ENCODE measurements around the gene UBAC2.

The UBAC2 gene

GRCh38 chr13:99320693-99321481, 120.2 kb downstream of the UBAC2 start:
- TF ChIP-seq, protein P1, sequence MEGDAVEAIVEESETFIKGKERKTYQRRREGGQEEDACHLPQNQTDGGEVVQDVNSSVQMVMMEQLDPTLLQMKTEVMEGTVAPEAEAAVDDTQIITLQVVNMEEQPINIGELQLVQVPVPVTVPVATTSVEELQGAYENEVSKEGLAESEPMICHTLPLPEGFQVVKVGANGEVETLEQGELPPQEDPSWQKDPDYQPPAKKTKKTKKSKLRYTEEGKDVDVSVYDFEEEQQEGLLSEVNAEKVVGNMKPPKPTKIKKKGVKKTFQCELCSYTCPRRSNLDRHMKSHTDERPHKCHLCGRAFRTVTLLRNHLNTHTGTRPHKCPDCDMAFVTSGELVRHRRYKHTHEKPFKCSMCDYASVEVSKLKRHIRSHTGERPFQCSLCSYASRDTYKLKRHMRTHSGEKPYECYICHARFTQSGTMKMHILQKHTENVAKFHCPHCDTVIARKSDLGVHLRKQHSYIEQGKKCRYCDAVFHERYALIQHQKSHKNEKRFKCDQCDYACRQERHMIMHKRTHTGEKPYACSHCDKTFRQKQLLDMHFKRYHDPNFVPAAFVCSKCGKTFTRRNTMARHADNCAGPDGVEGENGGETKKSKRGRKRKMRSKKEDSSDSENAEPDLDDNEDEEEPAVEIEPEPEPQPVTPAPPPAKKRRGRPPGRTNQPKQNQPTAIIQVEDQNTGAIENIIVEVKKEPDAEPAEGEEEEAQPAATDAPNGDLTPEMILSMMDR (IDR thresholded peaks at IDR 0.05; ENCODE audit: low read depth, low read length) = no peak
- Histone ChIP-seq H3K4me3 (ENCODE audit: low read depth, low read length) (no peak overlapping the region), H3K9me3 (ENCODE audit: severe bottlenecking) (no peaks in the 10 kb centered on the region), H3K27ac (no peak overlapping the region), H3K27me3 (ENCODE audit: insufficient read depth, low read depth, severe bottlenecking) (no peaks in the 10 kb centered on the region), H3K36me3 (peaks cover 22% of the 10 kb centered on the region)
- DNase-seq = no peak

DNA sequence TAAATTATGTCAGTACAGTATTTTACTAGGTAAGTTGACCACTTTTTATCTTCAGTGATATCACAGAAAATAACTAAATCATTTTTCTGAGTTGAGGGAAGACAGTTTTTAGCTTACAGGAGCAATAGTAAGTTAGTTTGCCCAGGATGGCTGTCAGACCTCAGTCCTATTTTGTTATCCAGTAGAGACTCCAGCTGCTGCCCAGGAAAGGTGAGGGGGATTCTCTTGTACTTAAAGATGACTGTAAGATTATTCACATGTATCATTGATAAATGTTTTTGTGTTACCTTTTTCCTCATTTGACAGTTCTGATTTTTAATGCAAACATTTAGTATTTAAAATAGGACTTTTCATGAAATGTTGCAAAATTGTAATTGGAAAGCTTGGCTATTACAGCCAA, 121.1 kb downstream of the UBAC2 start:
- no peaks in the 10 kb centered on the region for H3K27me3 ChIP-seq (ENCODE audit: insufficient read depth, low read depth, severe bottlenecking)
- no peak for DNase-seq
- H3K4me3 ChIP-seq (ENCODE audit: low read depth, low read length) = no peak overlapping the region
- H3K36me3 ChIP-seq = peaks cover 20% of the 10 kb centered on the region
- H3K27ac ChIP-seq = no peak overlapping the region
- TF ChIP-seq, protein P1 (IDR thresholded peaks at IDR 0.05; ENCODE audit: low read depth, low read length) = no peak
- no peaks in the 10 kb centered on the region for H3K9me3 ChIP-seq (ENCODE audit: severe bottlenecking)

- no peaks in the 10 kb centered on the region for H3K27me3 ChIP-seq (ENCODE audit: insufficient read depth, low read depth, severe bottlenecking)
- H3K9me3 ChIP-seq (ENCODE audit: severe bottlenecking) = no peaks in the 10 kb centered on the region
- DNase-seq = no peak
- H3K27ac ChIP-seq = no peak overlapping the region
- peaks cover 22% of the 10 kb centered on the region for H3K36me3 ChIP-seq
- H3K4me3 ChIP-seq (ENCODE audit: low read depth, low read length) = no peak overlapping the region
- TF ChIP-seq, protein P1 (IDR thresholded peaks at IDR 0.05; ENCODE audit: low read depth, low read length) = no peak
These were observed 121.8 kb downstream of the UBAC2 start for GRCh38 chr13:99322297-99323103.

GRCh38 chr13:99323488-99323887, 122.8 kb downstream of the UBAC2 start:
- peaks cover 24% of the 10 kb centered on the region for H3K36me3 ChIP-seq
- no peak overlapping the region for H3K27ac ChIP-seq
- TF ChIP-seq, protein P1 (IDR thresholded peaks at IDR 0.05; ENCODE audit: low read depth, low read length) = no peak
- H3K4me3 ChIP-seq (ENCODE audit: low read depth, low read length) = no peak overlapping the region
- H3K27me3 ChIP-seq (ENCODE audit: insufficient read depth, low read depth, severe bottlenecking) = no peaks in the 10 kb centered on the region
- DNase-seq = no peak
- H3K9me3 ChIP-seq (ENCODE audit: severe bottlenecking) = no peaks in the 10 kb centered on the region

- no peak for DNase-seq
- H3K27ac ChIP-seq = no peak overlapping the region
- TF ChIP-seq, protein P1 (IDR thresholded peaks at IDR 0.05; ENCODE audit: low read depth, low read length) = no peak
- peaks cover 31% of the 10 kb centered on the region for H3K36me3 ChIP-seq
- no peak overlapping the region for H3K4me3 ChIP-seq (ENCODE audit: low read depth, low read length)
- H3K27me3 ChIP-seq (ENCODE audit: insufficient read depth, low read depth, severe bottlenecking) = no peaks in the 10 kb centered on the region
- H3K9me3 ChIP-seq (ENCODE audit: severe bottlenecking) = no peaks in the 10 kb centered on the region
These were observed 125.4 kb downstream of the UBAC2 start for GRCh38 chr13:99326012-99326411.

All from WERI-Rb-1 (cell line).